ENCODE results near the gene UGT2B7. TPM values are rescaled to one million over a fixed set of nuclear protein-coding genes. Genes with fewer than 3 reads are reported as not detected.

UGT2B7 gene
- total RNA-seq, 1 experiment from 2014 or later, result 3.0 TPM

- CTCF ChIA-PET, result no interaction called here
- no peak overlapping the region for H3K27ac Mint-ChIP-seq (ENCODE audit: unreplicated experiment)
- no peaks in the 10 kb centered on the region for H3K36me3 Mint-ChIP-seq (ENCODE audit: insufficient read depth, unreplicated experiment)
- H3K36me3 ChIP-seq (ENCODE audit: control insufficient read depth, insufficient read depth, low read length), result no peaks in the 10 kb centered on the region
- no TSS peak for BruUV-seq (replicated peaks)
- H3K9me3 ChIP-seq, result no peaks in the 10 kb centered on the region
- TF ChIP-seq, protein P1, sequence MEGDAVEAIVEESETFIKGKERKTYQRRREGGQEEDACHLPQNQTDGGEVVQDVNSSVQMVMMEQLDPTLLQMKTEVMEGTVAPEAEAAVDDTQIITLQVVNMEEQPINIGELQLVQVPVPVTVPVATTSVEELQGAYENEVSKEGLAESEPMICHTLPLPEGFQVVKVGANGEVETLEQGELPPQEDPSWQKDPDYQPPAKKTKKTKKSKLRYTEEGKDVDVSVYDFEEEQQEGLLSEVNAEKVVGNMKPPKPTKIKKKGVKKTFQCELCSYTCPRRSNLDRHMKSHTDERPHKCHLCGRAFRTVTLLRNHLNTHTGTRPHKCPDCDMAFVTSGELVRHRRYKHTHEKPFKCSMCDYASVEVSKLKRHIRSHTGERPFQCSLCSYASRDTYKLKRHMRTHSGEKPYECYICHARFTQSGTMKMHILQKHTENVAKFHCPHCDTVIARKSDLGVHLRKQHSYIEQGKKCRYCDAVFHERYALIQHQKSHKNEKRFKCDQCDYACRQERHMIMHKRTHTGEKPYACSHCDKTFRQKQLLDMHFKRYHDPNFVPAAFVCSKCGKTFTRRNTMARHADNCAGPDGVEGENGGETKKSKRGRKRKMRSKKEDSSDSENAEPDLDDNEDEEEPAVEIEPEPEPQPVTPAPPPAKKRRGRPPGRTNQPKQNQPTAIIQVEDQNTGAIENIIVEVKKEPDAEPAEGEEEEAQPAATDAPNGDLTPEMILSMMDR (IDR thresholded peaks at IDR 0.05; ENCODE audit: insufficient read depth in 1 of 2, low read depth in 1 of 2, low read length in 1 of 2, severe bottlenecking in 1 of 2, unreplicated experiment in 1 of 2), result no peak
- intact Hi-C loops (cut with micrococcal nuclease; ENCODE audit: unreplicated experiment), result no loop called here
- H3K4me3 Mint-ChIP-seq (ENCODE audit: unreplicated experiment), result no peak overlapping the region
- POLR2A ChIA-PET, result no interaction called here
- H3K4me1 Mint-ChIP-seq (ENCODE audit: low read depth, unreplicated experiment), result no peaks in the 10 kb centered on the region
- H3K27me3 Mint-ChIP-seq (ENCODE audit: insufficient read depth, unreplicated experiment), result no peaks in the 10 kb centered on the region
- H3K4me3 ChIP-seq (ENCODE audit: low read depth, low read length), result no peak overlapping the region
- H3K9me3 Mint-ChIP-seq (ENCODE audit: unreplicated experiment), result no peaks in the 10 kb centered on the region
- no peaks in the 10 kb centered on the region for H3K4me1 ChIP-seq
- H3K27me3 ChIP-seq (replicated peaks; ENCODE audit: control insufficient read depth, insufficient read depth, low read length), result no peaks in the 10 kb centered on the region
- DNase-seq, result no peak
Measured at GRCh38 chr4:69133993-69134392, 37.7 kb downstream of the UGT2B7 start.

- CTCF ChIA-PET, result no interaction called here
- Mint-ChIP-seq H3K27me3 (ENCODE audit: insufficient read depth, unreplicated experiment) (no peaks in the 10 kb centered on the region), H3K4me3 (ENCODE audit: unreplicated experiment) (no peak overlapping the region), H3K4me1 (ENCODE audit: low read depth, unreplicated experiment) (no peaks in the 10 kb centered on the region), H3K9me3 (ENCODE audit: unreplicated experiment) (no peaks in the 10 kb centered on the region), H3K36me3 (ENCODE audit: insufficient read depth, unreplicated experiment) (no peaks in the 10 kb centered on the region), H3K27ac (ENCODE audit: unreplicated experiment) (no peak overlapping the region)
- H3K27me3 ChIP-seq (replicated peaks; ENCODE audit: control insufficient read depth, insufficient read depth, low read length), result no peaks in the 10 kb centered on the region
- DNase-seq, result no peak
- BruUV-seq (replicated peaks), result no TSS peak
- POLR2A ChIA-PET, result no interaction called here
- H3K4me3 ChIP-seq (ENCODE audit: low read depth, low read length), result no peak overlapping the region
- TF ChIP-seq, protein P1 (IDR thresholded peaks at IDR 0.05; ENCODE audit: insufficient read depth in 1 of 2, low read depth in 1 of 2, low read length in 1 of 2, severe bottlenecking in 1 of 2, unreplicated experiment in 1 of 2), result no peak
- H3K9me3 ChIP-seq, result no peaks in the 10 kb centered on the region
- H3K36me3 ChIP-seq (ENCODE audit: control insufficient read depth, insufficient read depth, low read length), result no peaks in the 10 kb centered on the region
- intact Hi-C loops (cut with micrococcal nuclease; ENCODE audit: unreplicated experiment), result no loop called here
- no peaks in the 10 kb centered on the region for H3K4me1 ChIP-seq
Measured at GRCh38 chr4:69134471-69134870, 38.2 kb downstream of the UGT2B7 start.

DNA sequence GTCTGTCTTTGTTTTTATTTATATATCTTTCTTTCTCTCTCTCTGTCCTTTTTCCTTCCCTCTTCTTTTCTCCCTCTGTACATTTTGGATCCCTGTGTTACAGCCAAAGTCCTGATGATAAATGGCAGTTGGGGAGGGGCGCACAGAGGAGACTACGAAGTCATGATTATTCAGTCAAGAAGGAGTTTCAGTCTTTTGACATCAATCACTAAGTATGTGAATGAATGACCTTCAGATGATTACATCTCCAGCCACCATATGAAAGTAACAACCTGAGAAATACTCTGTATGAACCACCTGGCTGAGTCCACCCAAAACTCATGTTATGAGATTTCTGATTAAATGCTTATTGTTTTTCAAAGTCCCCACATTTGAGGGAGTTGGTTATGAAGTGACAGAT is 45.0 kb downstream of the UGT2B7 start:
- H3K4me1 Mint-ChIP-seq (ENCODE audit: low read depth, unreplicated experiment), result no peaks in the 10 kb centered on the region
- no peaks in the 10 kb centered on the region for H3K27me3 Mint-ChIP-seq (ENCODE audit: insufficient read depth, unreplicated experiment)
- POLR2A ChIA-PET, result no interaction called here
- no TSS peak for BruUV-seq (replicated peaks)
- H3K36me3 Mint-ChIP-seq (ENCODE audit: insufficient read depth, unreplicated experiment), result no peaks in the 10 kb centered on the region
- no peaks in the 10 kb centered on the region for H3K9me3 Mint-ChIP-seq (ENCODE audit: unreplicated experiment)
- Histone ChIP-seq H3K9me3 (no peaks in the 10 kb centered on the region), H3K27me3 (replicated peaks; ENCODE audit: control insufficient read depth, insufficient read depth, low read length) (no peaks in the 10 kb centered on the region), H3K4me1 (no peaks in the 10 kb centered on the region), H3K36me3 (ENCODE audit: control insufficient read depth, insufficient read depth, low read length) (no peaks in the 10 kb centered on the region), H3K4me3 (ENCODE audit: low read depth, low read length) (no peak overlapping the region)
- H3K4me3 Mint-ChIP-seq (ENCODE audit: unreplicated experiment), result no peak overlapping the region
- intact Hi-C loops (cut with micrococcal nuclease; ENCODE audit: unreplicated experiment), result no loop called here
- DNase-seq, result no peak
- TF ChIP-seq, protein P1 (IDR thresholded peaks at IDR 0.05; ENCODE audit: insufficient read depth in 1 of 2, low read depth in 1 of 2, low read length in 1 of 2, severe bottlenecking in 1 of 2, unreplicated experiment in 1 of 2), result no peak
- CTCF ChIA-PET, result no interaction called here
- no peak overlapping the region for H3K27ac Mint-ChIP-seq (ENCODE audit: unreplicated experiment)
